ENCODE results near the gene PDRG1.

GRCh38 chr20:31963889-31964288 is 12.0 kb upstream of the PDRG1 start:
- TF ChIP-seq CTCF (IDR thresholded peaks at IDR 0.05) = no peak
- TF ChIP-seq POLR2A (IDR thresholded peaks at IDR 0.05) = no peak

Data from right lobe of liver (tissue), 4 donors.